Uterus (tissue), 2 donors: ENCODE measurements around the gene ANKRD62.

Experiments used
- CTCF ChIP-seq, 4 experiments: fragments of 200-600 bp in 2 of 4; fragments of 450-650 bp in 2 of 4; sonication (generic) in 2 of 4; IDR thresholded peaks; one replicate each; pipeline ENCODE4 v1.5.1; 2016 to 2019; ENCODE audit warnings: antibody characterized with exemption in 4 of 4, mild to moderate bottlenecking in 2 of 4, moderate library complexity in 1 of 4
- POLR2A ChIP-seq, 2 donors: fragments of 450-650 bp; IDR thresholded peaks; one replicate each; pipeline ENCODE4 v1.6.1; 2016; ENCODE audit warnings: antibody characterized with exemption in 2 of 2, mild to moderate bottlenecking in 1 of 2, moderate library complexity in 1 of 2

GRCh38 chr18:12062974-12063373 lies 30.7 kb upstream of the ANKRD62 start:
- TF ChIP-seq CTCF (IDR thresholded peaks at IDR 0.05) (no peak), POLR2A (IDR thresholded peaks at IDR 0.05) (no peak)
